ENCODE results near the gene SLAMF6. TPM values are rescaled to one million over a fixed set of nuclear protein-coding genes. Genes with fewer than 3 reads are reported as not detected.

Gene SLAMF6
- polyA plus RNA-seq, 1 experiment = not detected

DNA sequence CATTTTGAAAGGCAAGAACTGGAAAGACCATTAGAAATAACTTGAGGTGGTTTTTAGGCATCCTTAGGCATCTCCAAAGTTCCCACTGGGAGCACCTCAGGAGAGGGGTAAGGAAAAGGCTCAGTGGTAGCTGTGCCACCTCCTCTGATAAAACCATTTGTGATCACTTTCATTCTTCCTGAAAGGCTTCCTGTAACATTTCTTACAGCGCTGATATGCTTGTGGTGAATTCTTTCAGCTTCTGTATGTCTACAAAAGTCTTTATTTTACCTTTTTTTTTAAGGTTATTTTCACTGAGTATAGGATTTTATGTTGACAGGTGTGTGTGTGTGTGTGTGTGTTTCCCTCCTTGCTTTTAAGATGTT, 67.9 kb downstream of the SLAMF6 start:
- POLR2A ChIA-PET = no interaction called here
- TF ChIP-seq, protein P1, sequence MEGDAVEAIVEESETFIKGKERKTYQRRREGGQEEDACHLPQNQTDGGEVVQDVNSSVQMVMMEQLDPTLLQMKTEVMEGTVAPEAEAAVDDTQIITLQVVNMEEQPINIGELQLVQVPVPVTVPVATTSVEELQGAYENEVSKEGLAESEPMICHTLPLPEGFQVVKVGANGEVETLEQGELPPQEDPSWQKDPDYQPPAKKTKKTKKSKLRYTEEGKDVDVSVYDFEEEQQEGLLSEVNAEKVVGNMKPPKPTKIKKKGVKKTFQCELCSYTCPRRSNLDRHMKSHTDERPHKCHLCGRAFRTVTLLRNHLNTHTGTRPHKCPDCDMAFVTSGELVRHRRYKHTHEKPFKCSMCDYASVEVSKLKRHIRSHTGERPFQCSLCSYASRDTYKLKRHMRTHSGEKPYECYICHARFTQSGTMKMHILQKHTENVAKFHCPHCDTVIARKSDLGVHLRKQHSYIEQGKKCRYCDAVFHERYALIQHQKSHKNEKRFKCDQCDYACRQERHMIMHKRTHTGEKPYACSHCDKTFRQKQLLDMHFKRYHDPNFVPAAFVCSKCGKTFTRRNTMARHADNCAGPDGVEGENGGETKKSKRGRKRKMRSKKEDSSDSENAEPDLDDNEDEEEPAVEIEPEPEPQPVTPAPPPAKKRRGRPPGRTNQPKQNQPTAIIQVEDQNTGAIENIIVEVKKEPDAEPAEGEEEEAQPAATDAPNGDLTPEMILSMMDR (IDR thresholded peaks at IDR 0.05; ENCODE audit: insufficient read depth, low read depth, low read length) = no peak
- CTCF ChIA-PET = no interaction called here
- Histone ChIP-seq H3K27me3 (ENCODE audit: control insufficient read depth, insufficient read depth, low read length) (no peaks in the 10 kb centered on the region), H3K36me3 (ENCODE audit: control insufficient read depth, insufficient read depth, low read length) (no peaks in the 10 kb centered on the region), H3K4me3 (ENCODE audit: low read depth, low read length) (no peak overlapping the region)
- DNase-seq (ENCODE audit: low read depth) = no peak

DNA sequence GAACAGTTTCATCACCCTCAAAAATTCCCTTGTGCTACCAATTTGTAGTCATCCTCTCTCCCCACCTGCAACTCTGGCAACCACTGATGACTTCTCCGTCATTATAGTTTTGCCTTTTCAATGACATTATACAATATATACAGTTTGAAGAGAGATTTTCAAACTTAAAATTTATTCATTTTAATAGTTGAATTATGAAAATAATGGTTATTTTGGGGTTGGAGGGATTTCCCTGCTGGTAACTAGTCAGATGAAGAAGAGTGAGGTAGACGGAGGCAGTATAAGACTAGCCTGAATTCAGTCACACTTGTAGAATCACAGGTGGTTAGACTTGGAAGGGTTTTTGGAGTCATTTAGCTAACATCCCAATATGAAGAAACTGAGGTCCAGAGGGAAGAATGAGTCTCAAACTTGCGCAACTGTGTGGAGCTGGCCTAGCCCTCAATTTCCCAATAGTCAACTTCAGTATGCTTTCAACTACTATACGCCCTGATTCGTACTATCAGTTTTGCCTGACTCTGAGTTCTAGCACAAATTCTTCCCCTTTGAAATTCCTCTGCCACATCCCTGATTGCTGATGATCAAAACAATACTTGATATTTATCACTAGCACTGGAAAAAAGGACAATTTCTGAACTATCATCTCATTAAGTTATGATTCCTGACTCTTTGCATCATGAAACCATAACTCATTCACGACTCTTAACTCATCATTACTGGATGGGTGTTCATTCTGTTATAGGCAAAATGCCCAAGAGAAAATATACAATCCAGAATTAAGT, 68.5 kb downstream of the SLAMF6 start:
- ChIA-PET CTCF (no interaction called here), POLR2A (no interaction called here)
- Histone ChIP-seq H3K4me3 (ENCODE audit: low read depth, low read length) (no peak overlapping the region), H3K36me3 (ENCODE audit: control insufficient read depth, insufficient read depth, low read length) (no peaks in the 10 kb centered on the region), H3K27me3 (ENCODE audit: control insufficient read depth, insufficient read depth, low read length) (no peaks in the 10 kb centered on the region)
- TF ChIP-seq, protein P1 (IDR thresholded peaks at IDR 0.05; ENCODE audit: insufficient read depth, low read depth, low read length) = no peak
- no peak for DNase-seq (ENCODE audit: low read depth)

DNA sequence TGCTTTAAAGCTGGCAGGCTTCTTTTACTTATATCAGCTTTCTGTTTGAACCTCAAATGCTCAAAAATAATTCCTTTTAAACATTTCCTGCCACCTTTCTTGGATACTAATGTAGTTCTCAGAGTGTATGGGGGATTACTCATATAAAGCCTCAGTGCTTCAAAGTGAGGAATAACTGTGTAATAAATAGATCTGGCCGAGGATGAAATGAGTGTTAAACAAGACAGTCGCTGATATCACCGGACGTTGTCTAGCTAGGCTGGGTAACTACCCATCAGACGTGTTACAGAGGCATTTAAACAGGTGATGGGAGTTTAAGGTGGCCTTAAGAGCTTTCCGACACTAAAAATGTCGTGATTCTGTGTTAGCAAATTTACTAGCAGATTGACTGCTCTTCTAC, 69.6 kb downstream of the SLAMF6 start:
- Histone ChIP-seq H3K4me3 (ENCODE audit: low read depth, low read length) (no peak overlapping the region), H3K36me3 (ENCODE audit: control insufficient read depth, insufficient read depth, low read length) (no peaks in the 10 kb centered on the region), H3K27me3 (ENCODE audit: control insufficient read depth, insufficient read depth, low read length) (no peaks in the 10 kb centered on the region)
- CTCF ChIA-PET = no interaction called here
- DNase-seq (ENCODE audit: low read depth) = no peak
- POLR2A ChIA-PET = no interaction called here
- TF ChIP-seq, protein P1 (IDR thresholded peaks at IDR 0.05; ENCODE audit: insufficient read depth, low read depth, low read length) = no peak

DNA sequence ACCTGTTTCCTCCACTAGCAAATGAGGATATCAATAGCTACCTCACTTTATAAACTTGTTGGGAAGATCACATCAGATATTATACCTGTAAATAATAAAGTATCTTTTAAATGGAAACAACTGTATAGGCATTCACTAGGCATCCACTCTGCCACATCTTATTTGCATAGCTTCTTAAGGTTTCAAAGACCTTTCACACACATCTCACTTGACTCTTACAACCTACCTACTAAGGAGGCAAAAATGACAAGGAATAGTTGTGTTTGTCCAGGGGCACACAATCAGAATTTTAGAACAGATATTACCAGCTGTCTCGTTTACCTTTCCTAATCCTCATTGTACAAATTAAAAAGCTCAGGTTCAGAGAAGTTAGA, 71.2 kb downstream of the SLAMF6 start:
- Histone ChIP-seq H3K36me3 (ENCODE audit: control insufficient read depth, insufficient read depth, low read length) (no peaks in the 10 kb centered on the region), H3K4me3 (ENCODE audit: low read depth, low read length) (no peak overlapping the region), H3K27me3 (ENCODE audit: control insufficient read depth, insufficient read depth, low read length) (no peaks in the 10 kb centered on the region)
- ChIA-PET POLR2A (no interaction called here), CTCF (no interaction called here)
- TF ChIP-seq, protein P1 (IDR thresholded peaks at IDR 0.05; ENCODE audit: insufficient read depth, low read depth, low read length) = no peak
- DNase-seq (ENCODE audit: low read depth) = no peak

DNA sequence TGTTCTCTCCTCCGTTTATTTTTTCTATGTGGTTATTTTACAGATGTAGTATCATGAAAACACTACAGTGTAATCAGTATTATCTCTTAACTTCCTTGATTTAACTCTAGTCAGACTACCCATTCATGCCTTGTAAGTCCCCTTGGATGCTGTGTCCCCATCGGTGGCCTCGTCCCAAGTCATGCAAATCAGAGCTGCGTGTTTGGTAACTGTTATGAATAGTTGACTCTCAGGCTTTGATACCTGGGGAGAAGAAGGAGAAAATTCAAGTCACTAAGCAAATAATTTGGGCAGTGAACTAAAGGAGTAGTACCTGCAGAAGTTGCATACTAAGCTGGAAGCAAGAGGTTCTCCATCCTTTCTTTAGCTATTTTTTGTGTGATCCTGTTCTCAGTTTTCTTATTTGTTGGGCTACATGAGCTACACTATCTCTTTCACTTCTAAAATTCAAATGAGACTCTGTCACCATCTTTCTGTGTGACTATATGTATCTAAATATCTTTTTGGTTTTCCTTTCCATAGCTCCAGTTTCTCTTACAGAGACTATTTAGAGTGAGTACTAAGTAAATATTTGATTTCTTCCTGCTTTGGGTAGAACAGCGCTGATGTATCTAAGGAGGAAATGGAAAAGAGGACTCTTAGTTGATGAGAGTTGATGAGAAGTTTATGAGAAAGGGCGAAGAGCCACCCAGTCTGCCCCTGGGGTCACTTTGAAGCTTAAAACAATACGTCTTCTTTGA, 71.8 kb downstream of the SLAMF6 start:
- POLR2A ChIA-PET = no interaction called here
- Histone ChIP-seq H3K36me3 (ENCODE audit: control insufficient read depth, insufficient read depth, low read length) (no peaks in the 10 kb centered on the region), H3K27me3 (ENCODE audit: control insufficient read depth, insufficient read depth, low read length) (no peaks in the 10 kb centered on the region), H3K4me3 (ENCODE audit: low read depth, low read length) (no peak overlapping the region)
- no peak for DNase-seq (ENCODE audit: low read depth)
- CTCF ChIA-PET = no interaction called here
- TF ChIP-seq, protein P1 (IDR thresholded peaks at IDR 0.05; ENCODE audit: insufficient read depth, low read depth, low read length) = no peak
